RWPE2 (cell line): ENCODE results near the gene GRHL1.

Experiments used
- ATAC-seq: fragments of 200-7000 bp; cut with Tn5 transposase; 3 replicates; pipeline ENCODE4 v1.9.1; 2021; ENCODE audit warnings: low read depth
- DNase-seq: peaks from one replicate; pipeline ENCODE4 v3.0.0-alpha.2; 2020; ENCODE audit warnings: low spot score
- H3K27ac ChIP-seq: fragments of 450-650 bp; 2 replicates; pipeline ENCODE4 v1.5.1; 2017; ENCODE audit warnings: mild to moderate bottlenecking; ENCODE audit not compliant: poor library complexity, severe bottlenecking
- H3K27me3 ChIP-seq: fragments of 250-450 bp; sonication (Bioruptor Pico); 2 replicates; pipeline ENCODE4 v1.5.1; 2021; ENCODE audit warnings: mild to moderate bottlenecking, moderate library complexity; ENCODE audit not compliant: insufficient read depth, poor library complexity, severe bottlenecking
- H3K36me3 ChIP-seq: fragments of 250-450 bp; sonication (Bioruptor Pico); 2 replicates; pipeline ENCODE4 v1.5.1; 2020; ENCODE audit warnings: low read depth, mild to moderate bottlenecking, moderate library complexity
- H3K4me1 ChIP-seq: fragments of 250-450 bp; sonication (Bioruptor Pico); 2 replicates; pipeline ENCODE4 v1.5.1; 2021; ENCODE audit warnings: mild to moderate bottlenecking, moderate library complexity; ENCODE audit not compliant: insufficient read depth, poor library complexity, severe bottlenecking
- H3K4me3 ChIP-seq: fragments of 250-450 bp; sonication (Bioruptor Pico); 2 replicates; pipeline ENCODE4 v1.5.1; 2021; ENCODE audit warnings: mild to moderate bottlenecking, moderate library complexity; ENCODE audit not compliant: severe bottlenecking
- H3K9me3 ChIP-seq: fragments of 250-450 bp; sonication (Bioruptor Pico); 2 replicates; pipeline ENCODE4 v1.5.1; 2021; ENCODE audit warnings: mild to moderate bottlenecking, moderate library complexity; ENCODE audit not compliant: severe bottlenecking
- TF ChIP-seq, protein P1 (sequence below): fragments of 450-650 bp; IDR thresholded peaks from one replicate; pipeline ENCODE4 v1.5.1; 2017; ENCODE audit warnings: mild to moderate bottlenecking, moderate library complexity; ENCODE audit not compliant: poor library complexity, severe bottlenecking

The GRHL1 gene

DNA sequence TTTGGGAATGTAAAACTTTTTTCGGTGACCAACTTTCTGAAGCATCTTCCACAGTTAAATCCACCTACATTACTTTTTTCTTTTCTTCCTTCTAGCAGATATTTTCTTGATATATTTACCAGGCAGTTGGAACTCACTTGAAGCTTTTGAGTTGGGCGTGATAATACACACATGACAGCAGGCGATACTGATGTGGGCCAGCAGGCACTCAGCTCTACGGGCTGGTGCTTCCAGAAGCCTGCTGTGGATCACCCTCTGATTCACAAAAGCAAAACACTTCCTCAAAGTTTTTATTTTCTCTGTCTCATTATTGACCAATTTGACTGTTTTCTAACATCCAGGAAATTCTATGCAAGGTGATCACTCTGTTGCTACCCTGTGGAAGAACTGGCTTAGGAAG lies 22.9 kb downstream of the GRHL1 start:
- peaks cover 16% of the 10 kb centered on the region for H3K4me1 ChIP-seq

GRCh38 chr2:9975328-9975727 lies 23.8 kb downstream of the GRHL1 start:
- Histone ChIP-seq H3K27ac (no peak overlapping the region), H3K27me3 (no peaks in the 10 kb centered on the region), H3K4me1 (peaks cover 16% of the 10 kb centered on the region), H3K4me3 (no peak overlapping the region), H3K9me3 (no peaks in the 10 kb centered on the region), H3K36me3 (no peaks in the 10 kb centered on the region)
- DNase-seq: no peak
- peak; percentile 52; the same call in 2 of the 3 replicates for ATAC-seq
- TF ChIP-seq, protein P1, sequence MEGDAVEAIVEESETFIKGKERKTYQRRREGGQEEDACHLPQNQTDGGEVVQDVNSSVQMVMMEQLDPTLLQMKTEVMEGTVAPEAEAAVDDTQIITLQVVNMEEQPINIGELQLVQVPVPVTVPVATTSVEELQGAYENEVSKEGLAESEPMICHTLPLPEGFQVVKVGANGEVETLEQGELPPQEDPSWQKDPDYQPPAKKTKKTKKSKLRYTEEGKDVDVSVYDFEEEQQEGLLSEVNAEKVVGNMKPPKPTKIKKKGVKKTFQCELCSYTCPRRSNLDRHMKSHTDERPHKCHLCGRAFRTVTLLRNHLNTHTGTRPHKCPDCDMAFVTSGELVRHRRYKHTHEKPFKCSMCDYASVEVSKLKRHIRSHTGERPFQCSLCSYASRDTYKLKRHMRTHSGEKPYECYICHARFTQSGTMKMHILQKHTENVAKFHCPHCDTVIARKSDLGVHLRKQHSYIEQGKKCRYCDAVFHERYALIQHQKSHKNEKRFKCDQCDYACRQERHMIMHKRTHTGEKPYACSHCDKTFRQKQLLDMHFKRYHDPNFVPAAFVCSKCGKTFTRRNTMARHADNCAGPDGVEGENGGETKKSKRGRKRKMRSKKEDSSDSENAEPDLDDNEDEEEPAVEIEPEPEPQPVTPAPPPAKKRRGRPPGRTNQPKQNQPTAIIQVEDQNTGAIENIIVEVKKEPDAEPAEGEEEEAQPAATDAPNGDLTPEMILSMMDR: no peak

More for the DNA sequence above, 22.9 kb downstream of the GRHL1 start:
- no peaks in the 10 kb centered on the region for H3K9me3 ChIP-seq
- H3K36me3 ChIP-seq: no peaks in the 10 kb centered on the region
- H3K27me3 ChIP-seq: no peaks in the 10 kb centered on the region
- H3K4me3 ChIP-seq: no peak overlapping the region
- ATAC-seq (no peak), DNase-seq (no peak)
- H3K27ac ChIP-seq: no peak overlapping the region
- TF ChIP-seq, protein P1: no peak

DNA sequence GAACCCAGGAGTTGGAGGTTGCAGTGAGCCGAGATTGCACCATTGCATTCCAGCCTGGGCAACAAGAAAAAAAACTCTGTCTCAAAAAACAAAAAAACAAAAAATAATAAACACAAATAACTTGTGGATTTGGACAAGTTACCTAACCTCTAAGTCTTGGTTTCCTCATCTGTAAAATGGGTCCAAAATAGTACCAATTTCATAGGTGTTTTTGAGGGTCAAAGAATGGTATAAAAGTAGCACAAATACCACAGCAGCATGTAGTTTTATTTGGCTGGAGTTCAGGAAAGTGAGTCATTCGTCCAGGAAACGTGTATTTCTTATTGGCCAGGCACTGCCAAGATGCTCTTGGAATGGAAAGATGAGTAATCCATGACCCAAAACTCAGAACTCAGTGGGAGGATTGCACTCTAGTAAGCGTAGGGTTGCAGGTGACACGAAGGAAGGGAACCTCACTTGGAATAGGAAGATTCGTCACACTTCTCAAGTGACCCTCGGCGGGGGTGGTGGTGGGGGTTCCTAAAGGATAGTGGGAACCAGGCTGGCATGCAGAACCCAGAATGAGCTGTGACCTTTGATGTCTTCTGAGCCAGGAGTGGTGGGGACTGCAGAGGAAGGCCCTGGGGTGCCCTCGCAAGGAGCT lies 24.4 kb downstream of the GRHL1 start:
- Histone ChIP-seq H3K4me1 (peaks cover 14% of the 10 kb centered on the region), H3K4me3 (no peak overlapping the region), H3K27me3 (no peaks in the 10 kb centered on the region), H3K27ac (no peak overlapping the region), H3K36me3 (no peaks in the 10 kb centered on the region), H3K9me3 (no peaks in the 10 kb centered on the region)
- TF ChIP-seq, protein P1: no peak
- DNase-seq (no peak), ATAC-seq (peak; percentile 95)

GRCh38 chr2:9979977-9980376 lies 28.5 kb downstream of the GRHL1 start:
- TF ChIP-seq, protein P1: no peak
- DNase-seq (no peak), ATAC-seq (no peak)
- Histone ChIP-seq H3K4me3 (no peak overlapping the region), H3K27ac (no peak overlapping the region), H3K4me1 (peaks cover 8% of the 10 kb centered on the region), H3K36me3 (no peaks in the 10 kb centered on the region), H3K9me3 (no peaks in the 10 kb centered on the region), H3K27me3 (no peaks in the 10 kb centered on the region)

DNA sequence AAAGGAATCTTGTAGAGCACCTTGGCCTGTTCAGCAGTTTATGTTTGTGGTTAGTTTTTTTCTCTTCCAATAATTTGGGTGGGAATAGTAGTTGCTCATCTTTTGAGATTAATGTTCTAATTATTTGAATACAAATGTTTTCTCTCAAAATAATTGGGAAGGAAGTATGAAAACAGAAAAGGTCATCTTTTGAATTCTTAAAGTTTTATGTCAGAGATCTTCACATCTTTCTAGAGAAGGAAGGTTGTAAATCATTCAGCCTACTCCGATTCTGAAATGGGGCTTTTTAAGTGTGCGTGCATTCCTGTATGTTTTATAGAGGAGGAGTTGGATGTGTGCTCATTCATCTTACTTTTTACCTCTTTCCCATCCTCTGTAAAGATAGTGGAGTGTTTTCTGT lies 29.0 kb downstream of the GRHL1 start:
- no peaks in the 10 kb centered on the region for H3K27me3 ChIP-seq
- no peaks in the 10 kb centered on the region for H3K9me3 ChIP-seq
- no peak overlapping the region for H3K27ac ChIP-seq
- no peak overlapping the region for H3K4me3 ChIP-seq
- TF ChIP-seq, protein P1: no peak
- ATAC-seq: no peak
- no peak for DNase-seq
- peaks cover 7% of the 10 kb centered on the region for H3K4me1 ChIP-seq
- H3K36me3 ChIP-seq: no peaks in the 10 kb centered on the region
